Mesodermal cell (in vitro differentiated cells): ENCODE results near the gene LHX6.

Experiments
- H3K27ac ChIP-seq: 2 replicates; pipeline ENCODE4 v1.7.0; 2013; ENCODE audit warnings: mild to moderate bottlenecking, low read depth, low read length, moderate library complexity; ENCODE audit not compliant: severe bottlenecking
- H3K36me3 ChIP-seq: 2 replicates; pipeline ENCODE4 v1.7.1; 2013; ENCODE audit warnings: mild to moderate bottlenecking, low read length, moderate library complexity; ENCODE audit not compliant: control insufficient read depth, insufficient read depth
- H3K4me1 ChIP-seq: one replicate; pipeline ENCODE4 v1.7.1; 2013; ENCODE audit warnings: mild to moderate bottlenecking, low read length; ENCODE audit not compliant: insufficient read depth, control insufficient read depth, poor library complexity, severe bottlenecking
- H3K4me3 ChIP-seq: 2 replicates; pipeline ENCODE4 v1.7.0; 2013; ENCODE audit warnings: low read length, control low read depth, mild to moderate bottlenecking; ENCODE audit not compliant: insufficient read depth, poor library complexity, severe bottlenecking; ENCODE audit errors: extremely low read depth
- H3K9me3 ChIP-seq: 2 replicates; pipeline ENCODE4 v1.7.1; 2013; ENCODE audit warnings: mild to moderate bottlenecking, low read length, moderate library complexity; ENCODE audit not compliant: control insufficient read depth
- WGBS, 2 experiments: methylation state at CpG; one replicate each; pipeline ENCODE4 v1.1.5; 2013; ENCODE audit warnings: missing lambda C conversion rate in 2 of 2; ENCODE audit not compliant: insufficient coverage in 2 of 2; 5-methylcytosine and 5-hydroxymethylcytosine counted together

The LHX6 gene

GRCh38 chr9:122202111-122202510 is 26.6 kb downstream of the LHX6 start:
- no peaks in the 10 kb centered on the region for H3K36me3 ChIP-seq
- no peaks in the 10 kb centered on the region for H3K9me3 ChIP-seq
- peaks cover 3% of the 10 kb centered on the region for H3K4me1 ChIP-seq
- no peak overlapping the region for H3K4me3 ChIP-seq
- 97 to 100% methylated on average over 2 to 3 of the region's 3 CpGs for WGBS, 2 experiments
- no peak overlapping the region for H3K27ac ChIP-seq

GRCh38 chr9:122201641-122202040 is 27.1 kb downstream of the LHX6 start:
- H3K4me1 ChIP-seq = peaks cover 3% of the 10 kb centered on the region
- WGBS, 2 experiments = 86 to 100% methylated on average over 1 of the region's 1 CpG

GRCh38 chr9:122200960-122201595 is 27.7 kb downstream of the LHX6 start:
- H3K4me3 ChIP-seq = no peak overlapping the region
- H3K27ac ChIP-seq = no peak overlapping the region
- H3K4me1 ChIP-seq = peaks cover 3% of the 10 kb centered on the region
- 93 to 100% methylated on average over 1 to 5 of the region's 7 CpGs for WGBS, 2 experiments
- H3K9me3 ChIP-seq = no peaks in the 10 kb centered on the region
- H3K36me3 ChIP-seq = no peaks in the 10 kb centered on the region

More at GRCh38 chr9:122201641-122202040, 27.1 kb downstream of the LHX6 start:
- Histone ChIP-seq H3K9me3 (no peaks in the 10 kb centered on the region), H3K4me3 (no peak overlapping the region), H3K27ac (no peak overlapping the region), H3K36me3 (no peaks in the 10 kb centered on the region)

- H3K27ac ChIP-seq = no peak overlapping the region
- 89 to 100% methylated on average over 2 to 3 of the region's 4 CpGs for WGBS, 2 experiments
- H3K4me1 ChIP-seq = peaks cover 3% of the 10 kb centered on the region
- H3K4me3 ChIP-seq = no peak overlapping the region
- no peaks in the 10 kb centered on the region for H3K9me3 ChIP-seq
- no peaks in the 10 kb centered on the region for H3K36me3 ChIP-seq
These were observed 30.9 kb downstream of the LHX6 start for GRCh38 chr9:122197882-122198281.

GRCh38 chr9:122197426-122197825 is 31.3 kb downstream of the LHX6 start:
- Histone ChIP-seq H3K9me3 (no peaks in the 10 kb centered on the region), H3K27ac (no peak overlapping the region), H3K4me3 (no peak overlapping the region), H3K4me1 (peaks cover 3% of the 10 kb centered on the region), H3K36me3 (no peaks in the 10 kb centered on the region)
- WGBS, 2 experiments = 72 to 76% methylated on average over 6 to 7 of the region's 7 CpGs

GRCh38 chr9:122195875-122196274 is 32.9 kb downstream of the LHX6 start:
- H3K4me3 ChIP-seq = no peak overlapping the region
- 87% methylated on average over 2 of the region's 4 CpGs; no CpG with 5 or more reads in 1 of the 2 experiments for WGBS, 2 experiments
- no peak overlapping the region for H3K27ac ChIP-seq
- H3K4me1 ChIP-seq = no peaks in the 10 kb centered on the region
- H3K36me3 ChIP-seq = no peaks in the 10 kb centered on the region
- H3K9me3 ChIP-seq = no peaks in the 10 kb centered on the region

- no peaks in the 10 kb centered on the region for H3K9me3 ChIP-seq
- no peaks in the 10 kb centered on the region for H3K36me3 ChIP-seq
- 82 to 87% methylated on average over 6 of the region's 6 CpGs for WGBS, 2 experiments
- H3K4me1 ChIP-seq = no peaks in the 10 kb centered on the region
- no peak overlapping the region for H3K4me3 ChIP-seq
- H3K27ac ChIP-seq = no peak overlapping the region
These were observed 35.1 kb downstream of the LHX6 start for GRCh38 chr9:122193651-122194050.

- Histone ChIP-seq H3K36me3 (no peaks in the 10 kb centered on the region), H3K27ac (no peak overlapping the region), H3K4me3 (no peak overlapping the region), H3K9me3 (no peaks in the 10 kb centered on the region), H3K4me1 (no peaks in the 10 kb centered on the region)
- WGBS, 2 experiments = 67 to 88% methylated on average over 1 to 8 of the region's 16 CpGs
These were observed 35.7 kb downstream of the LHX6 start for GRCh38 chr9:122192914-122193525.

- 87 to 88% methylated on average over 2 to 5 of the region's 5 CpGs for WGBS, 2 experiments
- Histone ChIP-seq H3K27ac (no peak overlapping the region), H3K4me1 (no peaks in the 10 kb centered on the region), H3K9me3 (no peaks in the 10 kb centered on the region), H3K4me3 (no peak overlapping the region), H3K36me3 (no peaks in the 10 kb centered on the region)
These were observed 36.4 kb downstream of the LHX6 start for GRCh38 chr9:122192261-122192875.

- no peak overlapping the region for H3K4me3 ChIP-seq
- no peaks in the 10 kb centered on the region for H3K9me3 ChIP-seq
- H3K36me3 ChIP-seq = no peaks in the 10 kb centered on the region
- WGBS, 2 experiments = 87 to 91% methylated on average over 6 to 11 of the region's 11 CpGs
- H3K4me1 ChIP-seq = no peaks in the 10 kb centered on the region
- no peak overlapping the region for H3K27ac ChIP-seq
These were observed 37.2 kb downstream of the LHX6 start for GRCh38 chr9:122191584-122191983.
